HG03520 (cell line): ENCODE data around the gene THSD1.
"Not testable (repeated sequence)": the region's sequence is repeated elsewhere in the genome, so short reads cannot be mapped to it uniquely, and the experiment has no call there.

Experiments used
- ATAC-seq: cut with Tn5 transposase; IDR thresholded peaks from one replicate; pipeline ENCODE4 v1.9.1; 2021; ENCODE audit warnings: mild to moderate bottlenecking, moderate library complexity; ENCODE audit not compliant: unreplicated experiment

Gene THSD1

DNA sequence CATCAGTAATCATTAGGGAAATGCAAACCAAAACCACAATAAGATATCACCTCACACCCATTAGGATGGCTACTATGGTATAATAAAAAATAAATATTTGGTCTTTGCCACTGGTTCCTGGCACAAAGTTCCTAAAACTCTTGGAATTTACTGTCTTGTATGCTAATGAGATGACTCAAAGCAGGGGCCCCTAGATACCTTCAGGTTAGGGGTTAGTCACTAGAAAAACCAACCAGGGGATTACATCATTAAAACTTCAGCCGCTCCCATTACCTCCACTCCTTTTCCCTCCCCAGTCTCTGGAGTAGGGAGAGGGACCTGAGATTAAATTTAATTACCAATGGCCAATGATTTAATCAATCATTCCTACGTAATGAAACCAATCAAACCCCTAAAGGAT, 49.6 kb downstream of the THSD1 start:
- no peak for ATAC-seq

- ATAC-seq, result no peak
Measured at GRCh38 chr13:52353193-52353592, 52.8 kb downstream of the THSD1 start.

DNA sequence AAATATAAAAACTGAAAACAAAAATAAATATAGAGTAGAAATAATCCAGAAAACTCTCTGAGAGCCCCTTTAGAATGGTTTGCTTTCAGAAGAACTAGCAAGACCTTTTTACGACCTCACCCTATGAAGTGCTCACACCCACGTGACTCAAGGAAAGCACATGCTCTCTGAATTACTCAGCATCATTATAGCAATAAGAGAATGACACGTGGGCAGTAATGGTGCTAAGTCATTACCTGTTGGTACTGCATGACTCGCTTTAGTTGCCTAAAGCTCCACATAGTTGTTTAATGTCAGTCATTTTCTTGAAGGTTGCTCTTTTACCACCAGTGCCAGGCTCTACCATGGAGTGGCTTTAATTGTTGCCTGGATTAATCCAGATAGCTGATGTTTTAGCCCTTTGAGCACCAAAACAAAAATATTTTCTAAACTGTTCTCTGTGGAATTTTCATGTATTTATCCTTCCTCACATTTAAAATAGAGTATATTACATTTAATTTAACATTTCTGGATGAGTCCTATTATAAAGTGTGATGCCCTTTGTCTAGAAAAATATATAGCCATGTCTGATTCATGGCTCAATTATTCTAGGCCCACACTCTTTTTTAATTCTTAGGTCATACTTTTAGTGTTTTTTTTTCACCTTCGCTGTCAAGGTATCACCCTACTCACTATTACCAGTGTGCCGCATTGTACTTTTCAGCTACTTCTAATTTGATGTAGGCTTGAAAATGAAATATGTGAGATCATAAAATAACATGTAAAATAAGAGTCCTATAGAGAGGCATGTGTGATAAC, 56.8 kb downstream of the THSD1 start:
- ATAC-seq, result no peak

- ATAC-seq, result no peak
Measured at GRCh38 chr13:52348071-52348470, 57.9 kb downstream of the THSD1 start.

- ATAC-seq, result no peak
Measured at GRCh38 chr13:52345631-52346251, 60.2 kb downstream of the THSD1 start.

- ATAC-seq, result no peak
Measured at GRCh38 chr13:52345048-52345447, 60.9 kb downstream of the THSD1 start.

DNA sequence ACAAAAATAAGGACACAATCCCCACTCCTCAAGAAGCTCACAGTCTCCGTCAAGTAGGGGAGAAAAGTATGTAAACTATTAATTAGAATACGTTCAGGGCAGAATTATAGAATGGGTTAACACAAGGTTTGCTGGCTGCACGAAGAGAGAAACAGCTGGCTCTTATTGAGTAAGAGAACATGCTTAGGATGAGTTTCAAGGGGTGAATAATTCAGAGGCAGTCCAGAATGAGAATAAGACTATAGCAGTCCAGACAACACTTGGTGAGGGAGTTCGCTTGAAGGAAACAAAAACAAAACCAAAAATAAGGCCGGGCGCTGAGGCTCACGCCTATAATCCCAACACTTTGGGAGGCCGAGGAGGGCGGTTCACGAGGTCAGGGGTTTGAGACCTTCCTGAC, 61.9 kb downstream of the THSD1 start:
- ATAC-seq, result no peak

GRCh38 chr13:52342203-52342602, 63.8 kb downstream of the THSD1 start:
- ATAC-seq, result not testable (repeated sequence)

DNA sequence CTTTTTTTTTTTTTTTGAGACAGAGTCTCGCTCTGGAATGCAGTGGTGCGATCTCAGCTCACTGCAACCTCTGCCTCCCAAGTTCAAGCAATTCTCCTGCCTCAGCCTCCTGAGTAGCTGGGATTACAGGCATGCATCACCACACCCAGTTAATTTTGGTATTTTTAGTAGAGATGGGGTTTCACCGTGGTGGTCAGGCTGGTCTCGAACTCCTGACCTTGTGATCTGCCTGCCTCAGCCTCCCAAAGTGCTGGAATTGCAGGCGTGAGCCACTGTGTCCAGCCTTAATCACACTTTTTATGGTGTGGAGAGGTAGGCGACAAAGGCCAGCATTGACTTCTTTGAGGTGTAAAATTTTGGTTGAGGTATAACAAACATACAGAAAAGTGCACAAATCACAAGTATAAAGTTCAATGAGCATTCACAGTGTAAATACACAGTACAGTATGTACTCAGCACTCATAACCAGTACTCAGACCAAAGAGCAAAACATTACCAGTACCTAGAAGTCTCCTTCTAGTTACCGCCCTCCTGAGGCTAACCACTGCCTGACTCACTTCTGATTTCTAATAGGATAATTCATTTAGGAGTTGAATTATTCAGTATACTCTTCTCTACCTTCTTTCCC, 68.0 kb downstream of the THSD1 start:
- not testable (repeated sequence) for ATAC-seq

DNA sequence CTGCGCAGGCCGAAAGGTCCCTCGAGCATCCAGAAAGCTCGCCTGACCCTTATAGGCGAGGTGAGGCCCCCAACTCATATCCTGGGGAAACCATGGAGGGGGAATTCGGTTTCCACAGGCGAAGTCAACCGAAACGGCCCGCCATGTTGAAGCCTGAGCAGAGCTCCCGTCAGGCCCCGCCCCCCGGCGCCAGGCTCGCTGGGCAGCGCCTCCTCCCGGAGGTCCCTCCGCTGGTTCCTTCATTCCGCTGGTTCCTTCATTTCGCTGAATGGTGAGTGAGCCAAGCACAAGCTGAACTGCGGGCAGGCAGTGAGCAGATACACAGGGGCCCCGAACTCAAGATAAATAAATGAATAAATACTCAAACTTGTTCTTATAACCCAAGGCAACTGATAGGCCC, 71.9 kb downstream of the THSD1 start:
- ATAC-seq, result not testable (repeated sequence)

GRCh38 chr13:52331844-52332243, 74.1 kb downstream of the THSD1 start:
- ATAC-seq, result not testable (repeated sequence)
